Activated naive CD8-positive, alpha-beta T cell treated with anti-CD3 and anti-CD28 coated beads for 36 hours (primary cell): ENCODE data around the gene ARFRP1. TPM values are rescaled to one million over a fixed set of nuclear protein-coding genes. Genes with fewer than 3 reads are reported as not detected.
"Not testable (repeated sequence)": the region's sequence is repeated elsewhere in the genome, so short reads cannot be mapped to it uniquely, and the experiment has no call there.

Experiments used
- DNase-seq: peaks from one replicate; pipeline ENCODE4 v3.0.0; 2021
- H3K27ac Mint-ChIP-seq: one replicate; pipeline ENCODE4 v1.8.0; 2022; ENCODE audit warnings: mild to moderate bottlenecking, moderate library complexity, mixed read lengths
- H3K27me3 Mint-ChIP-seq: one replicate; pipeline ENCODE4 v1.8.0; 2022; ENCODE audit warnings: mild to moderate bottlenecking, mixed read lengths
- H3K36me3 Mint-ChIP-seq: one replicate; pipeline ENCODE4 v1.8.0; 2021; ENCODE audit warnings: mild to moderate bottlenecking, mixed read lengths
- H3K4me1 Mint-ChIP-seq: one replicate; pipeline ENCODE4 v1.8.0; 2021; ENCODE audit warnings: mixed read lengths
- H3K4me3 Mint-ChIP-seq: one replicate; pipeline ENCODE4 v1.8.0; 2022; ENCODE audit warnings: mild to moderate bottlenecking, moderate library complexity, mixed read lengths
- H3K9me3 Mint-ChIP-seq: one replicate; pipeline ENCODE4 v1.8.0; 2022; ENCODE audit warnings: mixed read lengths
- total RNA-seq, 2 experiments: library from RNA; stranded (reverse); gene quantifications; one replicate each; pipeline ENCODE4 v1.2.3, GENCODE V29; 2021

Gene ARFRP1
- total RNA-seq, 2 experiments from 2014 or later: 49.5 to 50.1 TPM

DNA sequence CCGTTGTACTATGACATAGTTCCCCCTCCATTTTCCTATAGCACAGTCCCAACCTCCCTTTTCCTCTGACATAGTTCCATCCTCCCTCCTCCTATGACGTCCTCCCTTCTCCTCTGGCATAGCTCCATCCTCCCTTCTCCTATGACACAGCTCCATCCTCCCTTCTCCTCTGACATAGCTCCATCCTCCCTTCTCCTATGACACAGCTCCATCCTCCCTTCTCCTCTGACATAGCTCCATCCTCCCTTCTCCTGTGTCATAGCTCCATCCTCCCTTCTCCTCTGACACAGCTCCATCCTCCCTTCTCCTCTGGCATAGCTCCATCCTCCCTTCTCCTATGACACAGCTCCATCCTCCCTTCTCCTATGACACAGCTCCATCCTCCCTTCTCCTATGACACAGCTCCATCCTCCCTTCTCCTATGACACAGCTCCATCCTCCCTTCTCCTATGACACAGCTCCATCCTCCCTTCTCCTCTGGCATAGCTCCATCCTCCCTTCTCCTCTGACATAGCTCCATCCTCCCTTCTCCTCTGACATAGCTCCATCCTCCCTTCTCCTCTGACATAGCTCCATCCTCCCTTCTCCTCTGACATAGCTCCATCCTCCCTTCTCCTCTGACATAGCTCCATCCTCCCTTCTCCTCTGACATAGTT is 15.3 kb upstream of the ARFRP1 start:
- not testable (repeated sequence) for H3K27ac Mint-ChIP-seq, DNase-seq, H3K4me3 Mint-ChIP-seq, H3K27me3 Mint-ChIP-seq
- Mint-ChIP-seq H3K36me3 (peaks cover 65% of the 10 kb centered on the region), H3K4me1 (peaks cover 20% of the 10 kb centered on the region), H3K9me3 (peaks cover 12% of the 10 kb centered on the region)

DNA sequence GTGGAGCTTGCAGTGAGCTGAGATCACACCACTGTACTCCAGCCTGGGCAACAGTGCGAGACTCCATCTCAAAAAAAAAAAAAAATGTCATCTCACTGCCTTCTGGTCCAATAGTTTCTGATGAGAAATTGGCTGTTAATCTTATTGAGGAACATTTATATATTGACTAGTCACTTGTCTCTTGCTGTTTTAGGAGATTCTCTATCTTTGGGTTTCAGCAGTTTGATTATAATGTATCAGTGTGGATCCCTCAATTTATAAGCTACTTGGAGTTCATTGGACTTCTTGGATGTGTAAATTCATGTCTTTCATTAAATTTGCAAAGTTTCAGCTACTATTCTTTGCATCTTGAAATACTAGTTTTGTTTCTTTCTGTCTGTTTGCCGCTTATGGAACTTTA is 11.2 kb upstream of the ARFRP1 start:
- no peaks in the 10 kb centered on the region for H3K27me3 Mint-ChIP-seq
- no peak overlapping the region for H3K4me3 Mint-ChIP-seq
- no peak overlapping the region for H3K27ac Mint-ChIP-seq
- peaks cover 21% of the 10 kb centered on the region for H3K9me3 Mint-ChIP-seq
- H3K36me3 Mint-ChIP-seq: peaks cover 73% of the 10 kb centered on the region
- H3K4me1 Mint-ChIP-seq: peaks cover 18% of the 10 kb centered on the region
- no peak for DNase-seq

GRCh38 chr20:63714858-63715257 is 7.1 kb upstream of the ARFRP1 start:
- Mint-ChIP-seq H3K27me3 (no peaks in the 10 kb centered on the region), H3K9me3 (peaks cover 21% of the 10 kb centered on the region), H3K4me1 (peaks cover 23% of the 10 kb centered on the region), H3K27ac (no peak overlapping the region), H3K36me3 (peaks cover 81% of the 10 kb centered on the region), H3K4me3 (no peak overlapping the region)
- no peak for DNase-seq

GRCh38 chr20:63712191-63712590 is 4.4 kb upstream of the ARFRP1 start:
- H3K27me3 Mint-ChIP-seq: no peaks in the 10 kb centered on the region
- peaks cover 27% of the 10 kb centered on the region for H3K4me1 Mint-ChIP-seq
- no peak for DNase-seq
- H3K4me3 Mint-ChIP-seq: no peak overlapping the region
- no peak overlapping the region for H3K27ac Mint-ChIP-seq
- peaks cover 15% of the 10 kb centered on the region for H3K9me3 Mint-ChIP-seq
- H3K36me3 Mint-ChIP-seq: peaks cover 70% of the 10 kb centered on the region

GRCh38 chr20:63711085-63711645 is 3.4 kb upstream of the ARFRP1 start:
- H3K4me1 Mint-ChIP-seq: peaks cover 30% of the 10 kb centered on the region

GRCh38 chr20:63709149-63709527 is 1.4 kb upstream of the ARFRP1 start:
- peak overlapping the region; percentile 89 for H3K4me3 Mint-ChIP-seq
- peaks cover 58% of the 10 kb centered on the region for H3K36me3 Mint-ChIP-seq
- no peaks in the 10 kb centered on the region for H3K27me3 Mint-ChIP-seq
- H3K9me3 Mint-ChIP-seq: peaks cover 3% of the 10 kb centered on the region
- peaks cover 30% of the 10 kb centered on the region for H3K4me1 Mint-ChIP-seq
- peak overlapping the region; percentile 63 for H3K27ac Mint-ChIP-seq
- no peak for DNase-seq

More at GRCh38 chr20:63711085-63711645, 3.4 kb upstream of the ARFRP1 start:
- Mint-ChIP-seq H3K36me3 (peaks cover 66% of the 10 kb centered on the region), H3K27me3 (no peaks in the 10 kb centered on the region), H3K9me3 (peaks cover 12% of the 10 kb centered on the region), H3K4me3 (no peak overlapping the region), H3K27ac (no peak overlapping the region)
- no peak for DNase-seq

- peak; percentile 33 for DNase-seq
- Mint-ChIP-seq H3K36me3 (peaks cover 53% of the 10 kb centered on the region), H3K4me1 (peaks cover 30% of the 10 kb centered on the region), H3K4me3 (peak overlapping the region; percentile 89), H3K27me3 (no peaks in the 10 kb centered on the region), H3K27ac (peak overlapping the region; percentile 63), H3K9me3 (no peaks in the 10 kb centered on the region)
These were observed 749 bp upstream of the ARFRP1 start for GRCh38 chr20:63708301-63709148.

- Mint-ChIP-seq H3K9me3 (no peaks in the 10 kb centered on the region), H3K4me3 (peak overlapping the region; percentile 86), H3K27ac (peak overlapping the region; percentile 79), H3K36me3 (peaks cover 44% of the 10 kb centered on the region), H3K4me1 (peaks cover 30% of the 10 kb centered on the region), H3K27me3 (no peaks in the 10 kb centered on the region)
- peak; percentile 75 for DNase-seq
These were observed 771 bp downstream of the ARFRP1 start for GRCh38 chr20:63706852-63707557.

- no peak for DNase-seq
- Mint-ChIP-seq H3K9me3 (no peaks in the 10 kb centered on the region), H3K27me3 (no peaks in the 10 kb centered on the region), H3K4me1 (peaks cover 29% of the 10 kb centered on the region), H3K4me3 (peak overlapping the region; percentile 86), H3K36me3 (peaks cover 37% of the 10 kb centered on the region), H3K27ac (peak overlapping the region; percentile 79)
These were observed 1.6 kb downstream of the ARFRP1 start for GRCh38 chr20:63706027-63706695.

- Mint-ChIP-seq H3K27ac (peak overlapping the region; percentile 42), H3K9me3 (no peaks in the 10 kb centered on the region)
- DNase-seq: no peak
These were observed 2.3 kb downstream of the ARFRP1 start for GRCh38 chr20:63705232-63706026.

GRCh38 chr20:63704749-63705117 is 3.0 kb downstream of the ARFRP1 start:
- H3K4me1 Mint-ChIP-seq: peaks cover 20% of the 10 kb centered on the region

More at GRCh38 chr20:63705232-63706026, 2.3 kb downstream of the ARFRP1 start:
- H3K4me3 Mint-ChIP-seq: no peak overlapping the region
- H3K27me3 Mint-ChIP-seq: no peaks in the 10 kb centered on the region
- peaks cover 22% of the 10 kb centered on the region for H3K4me1 Mint-ChIP-seq
- peaks cover 30% of the 10 kb centered on the region for H3K36me3 Mint-ChIP-seq

GRCh38 chr20:63703976-63704748 is 3.6 kb downstream of the ARFRP1 start:
- no peak for DNase-seq
- H3K4me1 Mint-ChIP-seq: peaks cover 17% of the 10 kb centered on the region

More at GRCh38 chr20:63704749-63705117, 3.0 kb downstream of the ARFRP1 start:
- Mint-ChIP-seq H3K27ac (no peak overlapping the region), H3K9me3 (no peaks in the 10 kb centered on the region), H3K27me3 (no peaks in the 10 kb centered on the region), H3K4me3 (no peak overlapping the region), H3K36me3 (peaks cover 27% of the 10 kb centered on the region)
- DNase-seq: no peak

GRCh38 chr20:63703471-63703975 is 4.3 kb downstream of the ARFRP1 start:
- no peak for DNase-seq
- H3K36me3 Mint-ChIP-seq: peaks cover 17% of the 10 kb centered on the region
- peaks cover 18% of the 10 kb centered on the region for H3K4me1 Mint-ChIP-seq
- no peaks in the 10 kb centered on the region for H3K9me3 Mint-ChIP-seq
- H3K27ac Mint-ChIP-seq: no peak overlapping the region
- no peaks in the 10 kb centered on the region for H3K27me3 Mint-ChIP-seq
- H3K4me3 Mint-ChIP-seq: no peak overlapping the region

More at GRCh38 chr20:63703976-63704748, 3.6 kb downstream of the ARFRP1 start:
- H3K36me3 Mint-ChIP-seq: peaks cover 23% of the 10 kb centered on the region
- no peaks in the 10 kb centered on the region for H3K9me3 Mint-ChIP-seq
- H3K27ac Mint-ChIP-seq: no peak overlapping the region
- no peak overlapping the region for H3K4me3 Mint-ChIP-seq
- H3K27me3 Mint-ChIP-seq: no peaks in the 10 kb centered on the region
